ENCODE results near the gene ATP6V0B. TPM values are rescaled to one million over a fixed set of nuclear protein-coding genes. Genes with fewer than 3 reads are reported as not detected.

ATP6V0B gene
- total and polyA plus RNA-seq, 11 donors = 71.4 to 235 (median 93.2) TPM

- Histone ChIP-seq H3K27ac (peak overlapping the region in 1 of 12 donors; percentile 33), H3K27me3 (no peaks in the 10 kb centered on the region), H3K4me3 (no peak overlapping the region), H3K36me3 (peaks cover 0 to 54% (median 28%) of the 10 kb centered on the region in 9 donors), H3K4me1 (peaks cover 6 to 65% (median 37%) of the 10 kb centered on the region in 12 donors), H3K9me3 (no peaks in the 10 kb centered on the region)
- intact Hi-C loops (cut with DNase I) = no loop called here
- TF ChIP-seq, protein P1, sequence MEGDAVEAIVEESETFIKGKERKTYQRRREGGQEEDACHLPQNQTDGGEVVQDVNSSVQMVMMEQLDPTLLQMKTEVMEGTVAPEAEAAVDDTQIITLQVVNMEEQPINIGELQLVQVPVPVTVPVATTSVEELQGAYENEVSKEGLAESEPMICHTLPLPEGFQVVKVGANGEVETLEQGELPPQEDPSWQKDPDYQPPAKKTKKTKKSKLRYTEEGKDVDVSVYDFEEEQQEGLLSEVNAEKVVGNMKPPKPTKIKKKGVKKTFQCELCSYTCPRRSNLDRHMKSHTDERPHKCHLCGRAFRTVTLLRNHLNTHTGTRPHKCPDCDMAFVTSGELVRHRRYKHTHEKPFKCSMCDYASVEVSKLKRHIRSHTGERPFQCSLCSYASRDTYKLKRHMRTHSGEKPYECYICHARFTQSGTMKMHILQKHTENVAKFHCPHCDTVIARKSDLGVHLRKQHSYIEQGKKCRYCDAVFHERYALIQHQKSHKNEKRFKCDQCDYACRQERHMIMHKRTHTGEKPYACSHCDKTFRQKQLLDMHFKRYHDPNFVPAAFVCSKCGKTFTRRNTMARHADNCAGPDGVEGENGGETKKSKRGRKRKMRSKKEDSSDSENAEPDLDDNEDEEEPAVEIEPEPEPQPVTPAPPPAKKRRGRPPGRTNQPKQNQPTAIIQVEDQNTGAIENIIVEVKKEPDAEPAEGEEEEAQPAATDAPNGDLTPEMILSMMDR (IDR thresholded peaks at IDR 0.05) = no peak
- TF ChIP-seq POLR2A (IDR thresholded peaks at IDR 0.05) = no peak
- DNase-seq (no peak), ATAC-seq (no peak)
- WGBS, 4 donors = 69 to 85% (median 80%) methylated on average over 8 of the region's 8 CpGs
Observed at GRCh38 chr1:43952731-43953346, 21.9 kb upstream of the ATP6V0B start.

- no peak for TF ChIP-seq POLR2A (IDR thresholded peaks at IDR 0.05)
- TF ChIP-seq, protein P1 (IDR thresholded peaks at IDR 0.05) = no peak
- peaks cover 0 to 59% (median 33%) of the 10 kb centered on the region in 9 donors for H3K36me3 ChIP-seq
- H3K4me1 ChIP-seq = peaks cover 3 to 60% (median 31%) of the 10 kb centered on the region in 12 donors
- no peak for ATAC-seq
- no peak overlapping the region for H3K4me3 ChIP-seq
- intact Hi-C loops (cut with DNase I) = no loop called here
- no peaks in the 10 kb centered on the region for H3K27me3 ChIP-seq
- H3K9me3 ChIP-seq = no peaks in the 10 kb centered on the region
- H3K27ac ChIP-seq = peak overlapping the region in 2 of 12 donors; percentile 33 to 35
- 77 to 84% (median 78%) methylated on average over 3 of the region's 3 CpGs for WGBS, 4 donors
- no peak for DNase-seq
Observed at GRCh38 chr1:43953361-43953760, 21.4 kb upstream of the ATP6V0B start.

GRCh38 chr1:43954036-43954435, 20.7 kb upstream of the ATP6V0B start:
- intact Hi-C loops (cut with DNase I) = no loop called here
- peaks cover 0 to 66% (median 40%) of the 10 kb centered on the region in 9 donors for H3K36me3 ChIP-seq
- TF ChIP-seq POLR2A (IDR thresholded peaks at IDR 0.05) = no peak
- TF ChIP-seq, protein P1 (IDR thresholded peaks at IDR 0.05) = no peak
- peaks cover 0 to 53% (median 25%) of the 10 kb centered on the region in 12 donors for H3K4me1 ChIP-seq
- WGBS, 4 donors = 88 to 94% (median 92%) methylated on average over 5 of the region's 5 CpGs
- H3K27me3 ChIP-seq = no peaks in the 10 kb centered on the region
- no peak for DNase-seq
- no peaks in the 10 kb centered on the region for H3K9me3 ChIP-seq
- H3K4me3 ChIP-seq = no peak overlapping the region
- ATAC-seq = no peak
- H3K27ac ChIP-seq = no peak overlapping the region

GRCh38 chr1:43956234-43956633, 18.5 kb upstream of the ATP6V0B start:
- TF ChIP-seq POLR2A (IDR thresholded peaks at IDR 0.05) = no peak
- TF ChIP-seq, protein P1 (IDR thresholded peaks at IDR 0.05) = no peak
- Histone ChIP-seq H3K27ac (no peak overlapping the region), H3K4me3 (no peak overlapping the region), H3K4me1 (peaks cover 0 to 34% (median 8%) of the 10 kb centered on the region in 12 donors), H3K27me3 (no peaks in the 10 kb centered on the region), H3K9me3 (no peaks in the 10 kb centered on the region), H3K36me3 (peaks cover 0 to 73% (median 52%) of the 10 kb centered on the region in 9 donors)
- 85 to 98% (median 97%) methylated on average over 8 of the region's 8 CpGs for WGBS, 4 donors
- DNase-seq (no peak), ATAC-seq (no peak)
- intact Hi-C loops (cut with DNase I) = no loop called here

Data from heart left ventricle (tissue), 16 donors.